Activated B cell treated with CpG ODN at 0.5 μM for 24 hours (primary cell): ENCODE measurements around the gene MEOX2. TPM values are rescaled to one million over a fixed set of nuclear protein-coding genes. Genes with fewer than 3 reads are reported as not detected.

Source experiments
- ATAC-seq: fragments of 200-7000 bp; cut with Tn5 transposase; one replicate; pipeline ENCODE4 v1.10.0; 2021; ENCODE audit warnings: low read depth, mild to moderate bottlenecking, moderate library complexity
- CTCF ChIA-PET: fragments of 350-600 bp; sonication (Branson Sonifier 250); formaldehyde crosslinking; loops from one replicate; lab custom pipeline; 2021; ENCODE audit warnings: antibody characterized with exemption; lab: Charles Lee
- POLR2A ChIA-PET: fragments of 350-600 bp; sonication (Branson Sonifier 250); formaldehyde crosslinking; loops from one replicate; lab custom pipeline; 2021; ENCODE audit warnings: antibody characterized with exemption; lab: Charles Lee
- DNase-seq: peaks from one replicate; pipeline ENCODE4 v3.0.0; 2022
- H3K27ac Mint-ChIP-seq: one replicate; pipeline ENCODE4 v1.8.0; 2020; ENCODE audit warnings: mixed read lengths
- H3K27me3 Mint-ChIP-seq: one replicate; pipeline ENCODE4 v1.8.0; 2021; ENCODE audit warnings: mixed read lengths
- H3K36me3 Mint-ChIP-seq: one replicate; pipeline ENCODE4 v1.8.0; 2021; ENCODE audit warnings: low read depth, mixed read lengths
- H3K4me1 Mint-ChIP-seq: one replicate; pipeline ENCODE4 v1.8.0; 2021; ENCODE audit warnings: mixed read lengths
- H3K4me3 Mint-ChIP-seq: one replicate; pipeline ENCODE4 v1.8.0; 2020; ENCODE audit warnings: mild to moderate bottlenecking, mixed read lengths
- H3K9me3 Mint-ChIP-seq: one replicate; pipeline ENCODE4 v1.8.0; 2020; ENCODE audit warnings: mixed read lengths
- intact Hi-C: fragments of 100-400 bp; cut with micrococcal nuclease; formaldehyde crosslinking; loops from one replicate; pipeline ENCODE4 v1.15.1; 2024
- total RNA-seq: library from RNA; stranded (reverse); gene quantifications from 2 replicates; pipeline ENCODE4 v1.2.3, GENCODE V29; 2022
- TF ChIP-seq, protein P1 (sequence below): fragments of 200-600 bp; IDR thresholded peaks from one replicate; pipeline ENCODE4 v1.8.0; 2022; ENCODE audit warnings: antibody characterized with exemption, mild to moderate bottlenecking

Gene MEOX2
- total RNA-seq, 1 donor from 2014 or later, result not detected

DNA sequence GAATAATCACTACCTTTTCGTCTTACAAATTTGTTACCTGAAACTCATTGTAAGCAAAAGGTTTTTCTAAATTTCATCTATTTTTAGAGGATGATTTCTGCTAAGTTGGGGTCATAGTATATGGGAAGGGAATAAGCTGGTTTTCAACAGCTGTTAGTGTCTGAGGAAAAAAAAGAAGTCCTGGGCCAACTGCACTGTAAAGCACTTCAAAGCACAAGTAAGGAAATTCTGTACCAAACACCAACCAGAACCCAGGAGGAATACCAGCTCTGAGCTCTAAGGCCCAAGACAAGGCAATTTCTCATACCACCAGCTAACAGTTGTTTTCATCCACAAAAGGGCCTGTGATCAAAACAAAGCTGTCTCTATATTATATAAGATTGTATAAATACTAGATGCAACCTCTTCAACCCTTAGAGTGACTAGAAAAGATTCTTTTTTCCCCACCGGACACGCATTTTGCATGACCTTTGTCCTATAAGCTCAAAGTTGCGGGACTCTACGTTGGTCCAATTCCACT, 6.1 kb upstream of the MEOX2 start:
- TF ChIP-seq, protein P1, sequence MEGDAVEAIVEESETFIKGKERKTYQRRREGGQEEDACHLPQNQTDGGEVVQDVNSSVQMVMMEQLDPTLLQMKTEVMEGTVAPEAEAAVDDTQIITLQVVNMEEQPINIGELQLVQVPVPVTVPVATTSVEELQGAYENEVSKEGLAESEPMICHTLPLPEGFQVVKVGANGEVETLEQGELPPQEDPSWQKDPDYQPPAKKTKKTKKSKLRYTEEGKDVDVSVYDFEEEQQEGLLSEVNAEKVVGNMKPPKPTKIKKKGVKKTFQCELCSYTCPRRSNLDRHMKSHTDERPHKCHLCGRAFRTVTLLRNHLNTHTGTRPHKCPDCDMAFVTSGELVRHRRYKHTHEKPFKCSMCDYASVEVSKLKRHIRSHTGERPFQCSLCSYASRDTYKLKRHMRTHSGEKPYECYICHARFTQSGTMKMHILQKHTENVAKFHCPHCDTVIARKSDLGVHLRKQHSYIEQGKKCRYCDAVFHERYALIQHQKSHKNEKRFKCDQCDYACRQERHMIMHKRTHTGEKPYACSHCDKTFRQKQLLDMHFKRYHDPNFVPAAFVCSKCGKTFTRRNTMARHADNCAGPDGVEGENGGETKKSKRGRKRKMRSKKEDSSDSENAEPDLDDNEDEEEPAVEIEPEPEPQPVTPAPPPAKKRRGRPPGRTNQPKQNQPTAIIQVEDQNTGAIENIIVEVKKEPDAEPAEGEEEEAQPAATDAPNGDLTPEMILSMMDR, result no peak
- DNase-seq (no peak), ATAC-seq (no peak)
- H3K27ac Mint-ChIP-seq, result no peak overlapping the region
- no peaks in the 10 kb centered on the region for H3K36me3 Mint-ChIP-seq
- ChIA-PET CTCF (no interaction called here), POLR2A (no interaction called here)
- H3K27me3 Mint-ChIP-seq, result peaks cover 9% of the 10 kb centered on the region
- no peaks in the 10 kb centered on the region for H3K9me3 Mint-ChIP-seq
- H3K4me1 Mint-ChIP-seq, result no peaks in the 10 kb centered on the region
- no peak overlapping the region for H3K4me3 Mint-ChIP-seq
- intact Hi-C loops, result no loop called here

GRCh38 chr7:15688911-15689310, 2.4 kb upstream of the MEOX2 start:
- DNase-seq (no peak), ATAC-seq (no peak)
- H3K36me3 Mint-ChIP-seq, result no peaks in the 10 kb centered on the region
- H3K4me3 Mint-ChIP-seq, result no peak overlapping the region
- no peaks in the 10 kb centered on the region for H3K9me3 Mint-ChIP-seq
- H3K4me1 Mint-ChIP-seq, result no peaks in the 10 kb centered on the region
- TF ChIP-seq, protein P1, result no peak
- peaks cover 30% of the 10 kb centered on the region for H3K27me3 Mint-ChIP-seq
- ChIA-PET POLR2A (no interaction called here), CTCF (no interaction called here)
- intact Hi-C loops, result no loop called here
- H3K27ac Mint-ChIP-seq, result no peak overlapping the region

DNA sequence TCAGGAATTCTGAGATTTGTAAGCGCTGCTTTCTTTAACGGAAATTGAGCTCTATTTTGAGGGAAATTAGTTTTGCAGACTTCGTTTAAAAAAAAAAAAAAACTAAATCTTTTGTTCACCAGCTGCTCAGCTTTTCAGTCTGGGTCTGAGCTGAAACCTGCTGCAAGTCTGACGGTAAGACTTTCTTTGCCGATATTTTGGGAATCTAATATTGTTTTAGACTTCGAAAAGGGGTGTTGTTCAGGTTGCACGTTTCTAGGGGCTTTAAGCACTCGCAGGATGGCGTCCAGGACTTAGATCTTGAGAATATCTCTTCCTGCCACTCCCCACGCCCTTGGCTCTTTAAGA, 1.8 kb upstream of the MEOX2 start:
- TF ChIP-seq, protein P1, result no peak
- ChIA-PET CTCF (no interaction called here), POLR2A (no interaction called here)
- Mint-ChIP-seq H3K9me3 (no peaks in the 10 kb centered on the region), H3K27me3 (peaks cover 30% of the 10 kb centered on the region), H3K36me3 (no peaks in the 10 kb centered on the region), H3K27ac (no peak overlapping the region), H3K4me3 (no peak overlapping the region), H3K4me1 (no peaks in the 10 kb centered on the region)
- intact Hi-C loops, result no loop called here
- DNase-seq, result no peak
- no peak for ATAC-seq

DNA sequence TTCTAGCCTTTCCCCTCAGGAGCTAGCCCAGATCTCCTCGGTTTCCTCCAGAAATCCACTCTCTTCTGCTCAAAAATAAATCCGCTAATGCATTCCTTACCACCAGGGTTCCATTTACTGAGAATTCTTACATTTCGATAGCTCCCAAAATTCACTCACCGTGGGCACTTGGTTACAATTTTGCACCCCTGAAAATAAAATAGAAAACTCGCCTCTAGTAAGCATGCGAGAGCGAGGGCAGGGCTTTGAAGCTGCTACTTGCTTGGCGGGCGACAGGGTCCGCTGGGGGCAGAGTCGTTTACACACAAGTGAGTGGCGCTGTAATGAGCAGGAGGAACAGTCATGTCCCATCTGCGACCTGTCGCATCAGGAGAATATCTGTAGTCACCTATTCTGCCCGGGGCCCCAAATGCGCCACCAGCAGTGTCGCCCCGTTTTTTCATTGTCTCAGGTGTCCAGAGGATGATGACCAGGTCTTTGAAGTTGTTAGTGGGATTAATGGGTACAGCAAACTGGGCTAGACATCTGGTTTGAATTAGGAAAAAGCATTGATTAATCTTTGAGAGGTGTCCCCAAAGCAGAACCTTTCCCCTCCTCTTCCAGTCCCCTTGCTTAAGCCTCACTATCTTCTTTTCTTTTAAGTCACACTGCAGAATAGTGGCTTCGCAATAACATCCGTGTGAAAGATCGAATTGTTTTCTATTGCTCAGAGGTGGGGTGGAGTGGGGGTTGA, 1.2 kb upstream of the MEOX2 start:
- H3K9me3 Mint-ChIP-seq, result no peaks in the 10 kb centered on the region
- intact Hi-C loops, result no loop called here
- no peaks in the 10 kb centered on the region for H3K4me1 Mint-ChIP-seq
- no peaks in the 10 kb centered on the region for H3K36me3 Mint-ChIP-seq
- H3K27me3 Mint-ChIP-seq, result peaks cover 30% of the 10 kb centered on the region
- H3K4me3 Mint-ChIP-seq, result no peak overlapping the region
- H3K27ac Mint-ChIP-seq, result no peak overlapping the region
- ATAC-seq (no peak), DNase-seq (no peak)
- ChIA-PET CTCF (no interaction called here), POLR2A (no interaction called here)
- TF ChIP-seq, protein P1, result no peak

GRCh38 chr7:15686957-15687545, 568 bp upstream of the MEOX2 start:
- Mint-ChIP-seq H3K27me3 (peaks cover 30% of the 10 kb centered on the region), H3K27ac (no peak overlapping the region), H3K9me3 (no peaks in the 10 kb centered on the region), H3K4me1 (no peaks in the 10 kb centered on the region), H3K4me3 (no peak overlapping the region), H3K36me3 (no peaks in the 10 kb centered on the region)
- intact Hi-C loops, result no loop called here
- ATAC-seq (no peak), DNase-seq (no peak)
- TF ChIP-seq, protein P1, result no peak
- ChIA-PET CTCF (no interaction called here), POLR2A (no interaction called here)
